Stromal cell of bone marrow (primary cell): ENCODE data around the gene KLHDC10.
"Not testable (repeated sequence)": the region's sequence is repeated elsewhere in the genome, so short reads cannot be mapped to it uniquely, and the experiment has no call there.

ENCODE experiments used
- DNase-seq: peaks from one replicate; pipeline ENCODE4 v3.0.0-alpha.2; 2012; ENCODE audit warnings: low read depth

The KLHDC10 gene

GRCh38 chr7:130141884-130142653, 71.7 kb downstream of the KLHDC10 start:
- no peak for DNase-seq

- no peak for DNase-seq
These were observed 72.5 kb downstream of the KLHDC10 start for GRCh38 chr7:130142654-130143333.

- no peak for DNase-seq
These were observed 73.0 kb downstream of the KLHDC10 start for GRCh38 chr7:130143334-130143732.

- no peak for DNase-seq
These were observed 73.6 kb downstream of the KLHDC10 start for GRCh38 chr7:130143986-130144311.

GRCh38 chr7:130144312-130145171, 74.2 kb downstream of the KLHDC10 start:
- DNase-seq = no peak

- no peak for DNase-seq
These were observed 75.2 kb downstream of the KLHDC10 start for GRCh38 chr7:130145424-130146100.

GRCh38 chr7:130146142-130146541, 75.8 kb downstream of the KLHDC10 start:
- not testable (repeated sequence) for DNase-seq

GRCh38 chr7:130146693-130147405, 76.5 kb downstream of the KLHDC10 start:
- DNase-seq = no peak

GRCh38 chr7:130147710-130148325, 77.5 kb downstream of the KLHDC10 start:
- DNase-seq = no peak

- DNase-seq = no peak
These were observed 78.2 kb downstream of the KLHDC10 start for GRCh38 chr7:130148561-130148960.

GRCh38 chr7:130149281-130150139, 79.2 kb downstream of the KLHDC10 start:
- DNase-seq = no peak

GRCh38 chr7:130150587-130150986, 80.3 kb downstream of the KLHDC10 start:
- DNase-seq = no peak

- peak; percentile 15 for DNase-seq
These were observed 81.5 kb downstream of the KLHDC10 start for GRCh38 chr7:130151591-130152492.

GRCh38 chr7:130152493-130153210, 82.3 kb downstream of the KLHDC10 start:
- DNase-seq = peak; percentile 18

GRCh38 chr7:130153211-130153908, 83.0 kb downstream of the KLHDC10 start:
- DNase-seq = no peak

- no peak for DNase-seq
These were observed 83.8 kb downstream of the KLHDC10 start for GRCh38 chr7:130154131-130154500.

- DNase-seq = no peak
These were observed 84.4 kb downstream of the KLHDC10 start for GRCh38 chr7:130154501-130155317.
